H1 (cell line): ENCODE measurements around the gene PRTN3. TPM values are rescaled to one million over a fixed set of nuclear protein-coding genes. Genes with fewer than 3 reads are reported as not detected.

ENCODE experiments used
- BRCA1 ChIP-seq: IDR thresholded peaks from 2 replicates; pipeline ENCODE4 v1.6.1; 2012; ENCODE audit warnings: low read depth, low read length, improper control_type of control experiment
- CHD1 ChIP-seq: IDR thresholded peaks from 2 replicates; pipeline ENCODE4 v1.6.1; 2012; ENCODE audit warnings: low read depth, low read length, improper control_type of control experiment
- JUN ChIP-seq: IDR thresholded peaks from 2 replicates; pipeline ENCODE4 v1.6.1; 2011; ENCODE audit warnings: low read depth, mild to moderate bottlenecking, improper control_type of control experiment, low read length
- MAFK ChIP-seq: IDR thresholded peaks from 2 replicates; pipeline ENCODE4 v1.6.1; 2012; ENCODE audit warnings: low read depth, mild to moderate bottlenecking, improper control_type of control experiment, low read length
- RAD21 ChIP-seq, 2 experiments: IDR thresholded peaks in 1 of 2; conservative IDR thresholded peaks in 1 of 2; 2 replicates each; pipeline ENCODE4 v1.6.1; 2011; ENCODE audit warnings: low read depth in 2 of 2, low read length in 2 of 2, improper control_type of control experiment in 1 of 2, inconsistent platforms in 1 of 2, mild to moderate bottlenecking in 1 of 2, moderate library complexity in 1 of 2
- SP2 ChIP-seq: IDR thresholded peaks from 2 replicates; pipeline ENCODE4 v1.6.1; 2012; ENCODE audit warnings: mild to moderate bottlenecking, low read length, inconsistent platforms
- TAF7 ChIP-seq: optimal IDR thresholded peaks from 2 replicates; pipeline ENCODE3; 2011; ENCODE audit warnings: low read depth, mild to moderate bottlenecking, inconsistent platforms, low read length, moderate library complexity, borderline replicate concordance
- polyA plus RNA-seq, 7 experiments: library from polyadenylated mRNA; depleted of rRNA in 3 of 7; stranded (reverse) in 5 of 7; unstranded in 2 of 7; fragments of >200 nt in 5 of 7; fragments of 200-250 nt in 2 of 7; gene quantifications; 1 replicate in 5 of 7; 2 replicates in 1 of 7; 4 replicates in 1 of 7; pipeline versions ENCODE4 v1.2.1 to v1.2.3, GENCODE V29; 2011 to 2013; ENCODE audit warnings: missing spikeins in 2 of 7, mixed read lengths in 2 of 7
- total RNA-seq: library from RNA; stranded (reverse); fragmentation: NEBNext Ultra II Directional; extraction: Animal tissue kit (Norgen Biotek cat#: 25700); gene quantifications from 2 replicates; pipeline ENCODE4 v1.2.1, GENCODE V29; 2021
- TF ChIP-seq, protein P1 (sequence below): IDR thresholded peaks from 2 replicates; pipeline ENCODE4 v1.6.1; 2011; ENCODE audit warnings: low read depth, mild to moderate bottlenecking, low read length; ENCODE audit not compliant: insufficient read depth

The PRTN3 gene
- total and polyA plus RNA-seq, 2 of the 8 experiments (the other 6 are each of a cell fraction or from before 2014, with no cell fraction given), result 0.39 to 2.1 TPM

DNA sequence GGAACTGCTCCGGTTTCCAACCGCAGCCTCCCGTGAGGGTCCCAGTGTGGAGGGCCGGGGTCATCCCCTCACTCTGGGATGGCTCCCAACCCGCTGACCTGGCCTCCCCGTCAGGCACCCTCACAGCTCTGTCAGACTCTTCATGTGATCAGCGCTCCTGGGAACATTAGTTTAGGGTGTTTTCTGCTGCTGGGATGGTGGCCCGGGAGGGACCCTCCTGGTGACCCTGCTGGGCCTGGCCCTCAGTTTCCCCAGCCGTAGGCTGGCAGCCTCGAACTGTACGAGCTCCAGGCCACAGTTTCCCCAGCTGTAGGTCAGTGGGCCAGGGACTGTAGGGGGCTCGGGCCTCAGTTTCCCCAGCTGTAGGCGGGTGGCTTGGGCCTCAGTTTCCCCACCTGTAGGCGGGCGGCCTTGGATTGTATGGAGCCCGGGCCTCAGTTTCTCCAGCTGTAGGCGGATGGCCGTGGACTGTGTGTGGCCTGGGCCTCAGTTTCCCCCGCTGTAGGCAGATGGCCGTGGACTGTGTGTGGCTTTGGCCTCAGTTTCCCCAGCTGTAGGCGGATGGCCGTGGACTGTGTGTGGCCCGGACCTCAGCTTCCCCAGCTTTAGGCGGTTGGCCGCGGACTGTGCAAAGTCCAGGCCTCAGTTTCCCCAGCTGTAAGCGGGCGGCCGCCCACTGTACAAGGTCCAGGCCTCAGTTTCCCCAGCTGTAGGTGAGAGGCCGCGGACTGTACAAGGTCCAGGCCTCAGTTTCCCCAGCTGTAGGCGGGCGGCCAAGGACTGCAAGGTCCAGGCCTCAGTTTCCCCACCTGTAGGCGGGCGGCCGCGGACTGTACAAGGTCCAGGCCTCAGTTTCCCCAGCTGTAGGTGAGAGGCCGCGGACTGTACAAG is 44.9 kb upstream of the PRTN3 start (continued):
- no peak for TF ChIP-seq JUN
- no peak for TF ChIP-seq MAFK
- no peak for TF ChIP-seq SP2
- no peak for TF ChIP-seq CHD1
- no peak for TF ChIP-seq BRCA1
- TF ChIP-seq TAF7, result no peak
- TF ChIP-seq, protein P1, sequence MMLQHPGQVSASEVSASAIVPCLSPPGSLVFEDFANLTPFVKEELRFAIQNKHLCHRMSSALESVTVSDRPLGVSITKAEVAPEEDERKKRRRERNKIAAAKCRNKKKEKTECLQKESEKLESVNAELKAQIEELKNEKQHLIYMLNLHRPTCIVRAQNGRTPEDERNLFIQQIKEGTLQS, result no peak
- TF ChIP-seq RAD21 (IDR thresholded peaks at IDR 0.05 in 1 of 2, conservative IDR thresholded peaks at IDR 0.05 in 1 of 2; ENCODE audit: low read depth in 2 of 2, low read length in 2 of 2), result no peak
